ENCODE measurements around the gene FRA10AC1. TPM values are rescaled to one million over a fixed set of nuclear protein-coding genes. Genes with fewer than 3 reads are reported as not detected.
A peak's percentile ranks its signal among the peaks of the same experiment; 100 is the strongest.
"Not testable (repeated sequence)": the region's sequence is repeated elsewhere in the genome, so short reads cannot be mapped to it uniquely, and the experiment has no call there.

Gene FRA10AC1
- total and polyA plus RNA-seq, 10 of the 15 experiments (the other 5 are each of a cell fraction or from before 2014, with no cell fraction given): 5.3 to 18.1 (median 9.9) TPM

- Histone ChIP-seq H3K4me3 (no peak overlapping the region), H3K9ac (ENCODE audit: control insufficient read depth, insufficient read depth, low read length) (no peak overlapping the region), H3K27ac (ENCODE audit: control insufficient read depth, insufficient read depth) (no peak overlapping the region), H4K20me1 (ENCODE audit: control insufficient read depth, insufficient read depth) (no peaks in the 10 kb centered on the region), H3K9me3 (replicated peaks; ENCODE audit: control insufficient read depth, insufficient read depth, low read length) (no peaks in the 10 kb centered on the region), H3K36me3 (ENCODE audit: control insufficient read depth in 2 of 2, insufficient read depth in 2 of 2, low read length in 1 of 2) (peaks cover 0 to 3% of the 10 kb centered on the region in 2 experiments; a peak in 3 of 4 replicates), H3K4me2 (ENCODE audit: control insufficient read depth, insufficient read depth) (no peak overlapping the region), H3K79me2 (ENCODE audit: control insufficient read depth, insufficient read depth, low read length) (peaks cover 4% of the 10 kb centered on the region), H3K27me3 (replicated peaks in 1 of 2; ENCODE audit: control insufficient read depth in 2 of 2, insufficient read depth in 2 of 2, low read length in 1 of 2) (no peaks in the 10 kb centered on the region), H2AFZ (ENCODE audit: control insufficient read depth, low read depth, low read length) (no peak overlapping the region), H3K4me1 (ENCODE audit: control insufficient read depth, insufficient read depth, low read length) (no peaks in the 10 kb centered on the region)
- ChIA-PET CTCF (interaction anchor here (1.2 to 2.4 kb wide), 5 partner anchors 10 to 142 kb away, joined by 3 to 13 read pairs (median 5); no protein-coding TSS in a partner anchor), POLR2A (no interaction called here), RAD21 (ENCODE audit: unreplicated experiment) (no interaction called here), SMC1A (ENCODE audit: uncharacterized antibody, unreplicated experiment) (interaction anchor here (0.6 to 2.0 kb wide), 2 partner anchors 13 to 1180 kb away, joined by 3 to 6 read pairs; no protein-coding TSS in a partner anchor)
- no peak for FAIRE-seq
- intact Hi-C loops (cut with micrococcal nuclease; ENCODE audit: unreplicated experiment) (loop anchor here (5.0 kb wide), 1 partner anchor 160 kb away; no protein-coding TSS in a partner anchor), in situ Hi-C loops (cut with MboI) (no loop called here)
- no TSS peak for BruUV-seq (replicated peaks)
- no peak for DNase-seq (ENCODE audit: low read depth, low spot score)
- TF ChIP-seq FOS (IDR thresholded peaks at IDR 0.05; ENCODE audit: borderline replicate concordance, extremely low read depth, insufficient read length) (no peak), ZNF207 (IDR thresholded peaks at IDR 0.05; ENCODE audit: borderline replicate concordance) (no peak), ZSCAN29 (IDR thresholded peaks at IDR 0.05) (no peak), CTCF (IDR thresholded peaks at IDR 0.05 in 2 of 3, conservative IDR thresholded peaks at IDR 0.05 in 1 of 3; ENCODE audit: control insufficient read depth in 2 of 3, extremely low read depth in 1 of 3, insufficient read depth in 1 of 3, low read depth in 3 of 3, low read length in 3 of 3) (peak in 1 of 3 experiments; percentile 15; a peak in 2 of 6 replicates), MXI1 (IDR thresholded peaks at IDR 0.05; ENCODE audit: low read depth, low read length) (no peak), RUNX3 (IDR thresholded peaks at IDR 0.05; ENCODE audit: low read length) (no peak), FOXM1 (IDR thresholded peaks at IDR 0.05; ENCODE audit: low read depth, low read length) (no peak)
- WGBS (ENCODE audit: insufficient coverage, insufficient replicate concordance, low lambda C conversion rate, missing lambda C conversion rate): 68% methylated on average over 2 of the region's 2 CpGs
- ATAC-seq: no peak
Observed at GRCh38 chr10:93697207-93697606, 5.2 kb downstream of the FRA10AC1 start.

- CTCF ChIA-PET: interaction anchor here (1.7 to 2.4 kb wide), 2 partner anchors 80 to 119 kb away, joined by 3 to 13 read pairs; no protein-coding TSS in a partner anchor
- H3K9me3 ChIP-seq (replicated peaks; ENCODE audit: control insufficient read depth, insufficient read depth, low read length); FAIRE-seq; H3K27ac ChIP-seq (ENCODE audit: control insufficient read depth, insufficient read depth); H2AFZ ChIP-seq (ENCODE audit: control insufficient read depth, low read depth, low read length); in situ Hi-C loops (cut with MboI); RAD21 ChIA-PET (ENCODE audit: unreplicated experiment); H3K4me1 ChIP-seq (ENCODE audit: control insufficient read depth, insufficient read depth, low read length); H4K20me1 ChIP-seq (ENCODE audit: control insufficient read depth, insufficient read depth); H3K27me3 ChIP-seq (replicated peaks in 1 of 2; ENCODE audit: control insufficient read depth in 2 of 2, insufficient read depth in 2 of 2, low read length in 1 of 2); H3K4me3 ChIP-seq; H3K79me2 ChIP-seq (ENCODE audit: control insufficient read depth, insufficient read depth, low read length); ATAC-seq; H3K9ac ChIP-seq (ENCODE audit: control insufficient read depth, insufficient read depth, low read length); DNase-seq (ENCODE audit: low read depth, low spot score); H3K36me3 ChIP-seq (ENCODE audit: control insufficient read depth in 2 of 2, insufficient read depth in 2 of 2, low read length in 1 of 2); H3K4me2 ChIP-seq (ENCODE audit: control insufficient read depth, insufficient read depth); POLR2A ChIA-PET; BruUV-seq (replicated peaks): not testable (repeated sequence)
- intact Hi-C loops (cut with micrococcal nuclease; ENCODE audit: unreplicated experiment): loop anchor here (5.0 kb wide), 1 partner anchor 161 kb away; no protein-coding TSS in a partner anchor
- 100% methylated on average over 2 of the region's 2 CpGs for WGBS (ENCODE audit: insufficient coverage, insufficient replicate concordance, low lambda C conversion rate, missing lambda C conversion rate)
- SMC1A ChIA-PET (ENCODE audit: uncharacterized antibody, unreplicated experiment): interaction anchor here (2.0 kb wide), 1 partner anchor 12 kb away, joined by 6 read pairs; no protein-coding TSS in a partner anchor
Observed at GRCh38 chr10:93696582-93696981, 5.8 kb downstream of the FRA10AC1 start.
